Lung (tissue), 12 donors: ENCODE measurements around the gene DACH2. TPM values are rescaled to one million over a fixed set of nuclear protein-coding genes. Genes with fewer than 3 reads are reported as not detected.

ENCODE experiments used
- ATAC-seq: fragments of 200-7000 bp; cut with Tn5 transposase; one replicate; pipeline ENCODE4 v1.9.1; 2020; ENCODE audit warnings: moderate number of reproducible peaks; ENCODE audit not compliant: insufficient read depth, low FRiP score
- DNase-seq, 3 donors: peaks; one replicate each; pipeline ENCODE4 v3.0.0-alpha.2; 2013 to 2017
- H3K27ac ChIP-seq, 2 donors: one replicate each; pipeline ENCODE4 v1.5.1; 2013; ENCODE audit warnings: mild to moderate bottlenecking in 2 of 2, moderate library complexity in 2 of 2, control low read depth in 1 of 2, inconsistent platforms in 1 of 2, low read depth in 1 of 2, low read length in 1 of 2
- H3K27me3 ChIP-seq, 3 donors: one replicate each; pipeline ENCODE4 v1.5.1; 2013; ENCODE audit warnings: low read length in 2 of 3; ENCODE audit not compliant: control insufficient read depth in 3 of 3, insufficient read depth in 3 of 3
- H3K36me3 ChIP-seq, 4 donors: one replicate each; pipeline ENCODE4 v1.5.1; 2013; ENCODE audit warnings: low read length in 4 of 4, mild to moderate bottlenecking in 1 of 4, moderate library complexity in 1 of 4; ENCODE audit not compliant: control insufficient read depth in 4 of 4, insufficient read depth in 4 of 4
- H3K4me1 ChIP-seq, 5 donors: one replicate each; pipeline ENCODE4 v1.5.1; 2013; ENCODE audit warnings: low read length in 5 of 5, mild to moderate bottlenecking in 2 of 5, moderate library complexity in 1 of 5; ENCODE audit not compliant: control insufficient read depth in 5 of 5, insufficient read depth in 5 of 5
- H3K4me3 ChIP-seq: one replicate; pipeline ENCODE4 v1.5.1; 2013; ENCODE audit warnings: mild to moderate bottlenecking, control low read depth, moderate library complexity
- H3K9ac ChIP-seq, 2 donors: one replicate each; pipeline ENCODE4 v1.5.1; 2013; ENCODE audit warnings: low read length in 2 of 2, control low read depth in 1 of 2; ENCODE audit not compliant: insufficient read depth in 1 of 2
- H3K9me3 ChIP-seq, 4 donors: one replicate each; pipeline ENCODE4 v1.5.1; 2013; ENCODE audit warnings: low read length in 3 of 4, mild to moderate bottlenecking in 1 of 4, moderate library complexity in 1 of 4; ENCODE audit not compliant: control insufficient read depth in 4 of 4, insufficient read depth in 3 of 4
- WGBS, 2 donors: extraction: QIAGEN DNeasy Blood & Tissue Kit; methylation state at CpG; one replicate each; pipeline ENCODE4 v1.1.7; 2013; 5-methylcytosine and 5-hydroxymethylcytosine counted together
- polyA plus RNA-seq, 2 donors: library from polyadenylated mRNA; stranded (reverse); fragments of 200-250 nt; gene quantifications; one replicate each; pipeline ENCODE4 v1.2.1, GENCODE V29; 2013
- total RNA-seq, 2 donors: library from RNA; depleted of rRNA in 1 of 2; stranded (reverse); fragments of >200 nt in 1 of 2; gene quantifications; one replicate each; pipeline ENCODE4 v1.2.1, GENCODE V29; 2014 to 2021
- TF ChIP-seq, protein P1 (sequence below): IDR thresholded peaks from 2 replicates; pipeline ENCODE4 v1.5.1; 2012; ENCODE audit warnings: mild to moderate bottlenecking; ENCODE audit errors: control extremely low read depth, extremely low read depth
- donor health status: control.
- donor health status: control.
- donor health status: Bipolar disorder and iron deficiency.
- donor health status: healthy.
- donor health status: DM: yes; HTN: yes; CAD: no.

Gene DACH2
- total and polyA plus RNA-seq, 4 donors, result 0.03 to 4.6 TPM; not detected in 2

DNA sequence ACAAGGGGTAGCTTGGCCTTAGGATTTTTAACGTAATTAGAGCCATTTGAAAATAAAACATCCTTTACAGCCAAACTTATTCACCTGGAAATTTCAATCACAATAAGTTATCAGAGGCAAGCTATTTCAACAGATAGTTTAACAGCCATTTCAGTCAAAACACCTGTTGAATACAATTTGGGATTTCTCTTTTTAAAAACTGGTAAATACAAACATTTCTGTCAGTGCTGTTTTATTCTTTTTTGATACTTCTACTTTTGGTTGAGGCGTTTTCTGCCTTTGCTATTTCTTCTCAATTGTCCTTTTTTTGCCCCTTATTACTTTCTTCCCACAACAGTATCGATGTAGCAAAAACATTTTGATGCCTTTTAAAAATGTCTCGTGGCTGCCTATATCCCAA is 2.1 kb upstream of the DACH2 start:
- H3K4me3 ChIP-seq, result no peak overlapping the region
- H3K4me1 ChIP-seq, result peaks cover 0 to 2% (median 0%) of the 10 kb centered on the region in 5 donors
- peaks cover 0 to 4% (median 0%) of the 10 kb centered on the region in 4 donors for H3K9me3 ChIP-seq
- peaks cover 0 to 27% (median 12%) of the 10 kb centered on the region in 3 donors for H3K27me3 ChIP-seq
- no peak overlapping the region for H3K27ac ChIP-seq
- TF ChIP-seq, protein P1, sequence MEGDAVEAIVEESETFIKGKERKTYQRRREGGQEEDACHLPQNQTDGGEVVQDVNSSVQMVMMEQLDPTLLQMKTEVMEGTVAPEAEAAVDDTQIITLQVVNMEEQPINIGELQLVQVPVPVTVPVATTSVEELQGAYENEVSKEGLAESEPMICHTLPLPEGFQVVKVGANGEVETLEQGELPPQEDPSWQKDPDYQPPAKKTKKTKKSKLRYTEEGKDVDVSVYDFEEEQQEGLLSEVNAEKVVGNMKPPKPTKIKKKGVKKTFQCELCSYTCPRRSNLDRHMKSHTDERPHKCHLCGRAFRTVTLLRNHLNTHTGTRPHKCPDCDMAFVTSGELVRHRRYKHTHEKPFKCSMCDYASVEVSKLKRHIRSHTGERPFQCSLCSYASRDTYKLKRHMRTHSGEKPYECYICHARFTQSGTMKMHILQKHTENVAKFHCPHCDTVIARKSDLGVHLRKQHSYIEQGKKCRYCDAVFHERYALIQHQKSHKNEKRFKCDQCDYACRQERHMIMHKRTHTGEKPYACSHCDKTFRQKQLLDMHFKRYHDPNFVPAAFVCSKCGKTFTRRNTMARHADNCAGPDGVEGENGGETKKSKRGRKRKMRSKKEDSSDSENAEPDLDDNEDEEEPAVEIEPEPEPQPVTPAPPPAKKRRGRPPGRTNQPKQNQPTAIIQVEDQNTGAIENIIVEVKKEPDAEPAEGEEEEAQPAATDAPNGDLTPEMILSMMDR, result no peak
- DNase-seq (no peak), ATAC-seq (no peak)
- H3K36me3 ChIP-seq, result no peaks in the 10 kb centered on the region
- H3K9ac ChIP-seq, result no peak overlapping the region
- WGBS, 2 donors, result 64 to 95% methylated on average over 4 of the region's 4 CpGs

DNA sequence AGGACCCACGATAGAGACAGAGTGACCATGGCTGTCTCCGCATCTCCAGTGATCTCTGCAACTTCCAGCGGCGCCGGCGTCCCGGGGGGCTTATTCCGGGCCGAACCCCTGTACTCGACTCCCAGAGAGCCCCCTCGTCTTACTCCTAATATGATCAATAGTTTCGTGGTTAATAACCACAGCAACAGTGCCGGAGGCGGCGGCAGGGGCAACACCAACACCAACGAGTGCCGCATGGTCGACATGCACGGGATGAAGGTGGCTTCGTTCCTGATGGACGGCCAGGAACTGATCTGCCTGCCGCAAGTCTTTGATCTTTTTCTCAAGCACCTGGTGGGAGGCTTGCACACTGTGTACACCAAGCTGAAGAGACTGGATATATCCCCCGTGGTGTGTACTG is 343 bp downstream of the DACH2 start:
- WGBS, 2 donors, result 2 to 44% methylated on average over 22 to 23 of the region's 23 CpGs
- Histone ChIP-seq H3K27me3 (peaks cover 0 to 35% (median 16%) of the 10 kb centered on the region in 3 donors), H3K27ac (no peak overlapping the region), H3K36me3 (no peaks in the 10 kb centered on the region), H3K9ac (peak overlapping the region in 1 of 2 donors; percentile 34), H3K4me1 (peaks cover 0 to 2% (median 0%) of the 10 kb centered on the region in 5 donors), H3K4me3 (no peak overlapping the region), H3K9me3 (peaks cover 0 to 4% (median 0%) of the 10 kb centered on the region in 4 donors)
- TF ChIP-seq, protein P1, result no peak
- DNase-seq, result peak in 1 of 3 donors; percentile 2
- no peak for ATAC-seq

DNA sequence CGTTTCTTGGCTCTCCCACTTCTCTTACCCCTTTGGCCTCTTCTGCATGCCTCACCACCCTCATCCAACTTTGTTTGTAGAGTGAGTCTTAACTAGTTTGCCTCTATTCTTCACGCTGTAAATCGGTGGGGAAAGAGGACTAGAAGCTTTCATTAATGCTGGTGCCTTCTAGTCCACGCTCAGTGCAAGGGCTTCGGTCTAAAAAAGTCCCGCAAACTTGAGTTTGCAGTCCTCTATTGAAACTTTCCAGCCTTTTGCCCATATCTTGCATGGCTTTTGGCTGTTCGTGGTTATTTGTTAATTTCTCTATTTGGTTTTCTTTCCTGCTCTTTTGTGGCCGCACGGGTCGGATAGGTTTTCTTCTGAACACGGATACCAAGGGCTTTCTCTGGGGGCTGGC is 868 bp downstream of the DACH2 start:
- WGBS, 2 donors, result 7 to 36% methylated on average over 11 of the region's 11 CpGs
- TF ChIP-seq, protein P1, result no peak
- Histone ChIP-seq H3K4me3 (no peak overlapping the region), H3K36me3 (no peaks in the 10 kb centered on the region), H3K9ac (no peak overlapping the region), H3K27me3 (peaks cover 0 to 40% (median 18%) of the 10 kb centered on the region in 3 donors), H3K27ac (no peak overlapping the region), H3K9me3 (peaks cover 0 to 4% (median 0%) of the 10 kb centered on the region in 4 donors), H3K4me1 (peaks cover 0 to 2% (median 0%) of the 10 kb centered on the region in 5 donors)
- DNase-seq, result peak in 1 of 3 donors; percentile 4
- ATAC-seq, result no peak

DNA sequence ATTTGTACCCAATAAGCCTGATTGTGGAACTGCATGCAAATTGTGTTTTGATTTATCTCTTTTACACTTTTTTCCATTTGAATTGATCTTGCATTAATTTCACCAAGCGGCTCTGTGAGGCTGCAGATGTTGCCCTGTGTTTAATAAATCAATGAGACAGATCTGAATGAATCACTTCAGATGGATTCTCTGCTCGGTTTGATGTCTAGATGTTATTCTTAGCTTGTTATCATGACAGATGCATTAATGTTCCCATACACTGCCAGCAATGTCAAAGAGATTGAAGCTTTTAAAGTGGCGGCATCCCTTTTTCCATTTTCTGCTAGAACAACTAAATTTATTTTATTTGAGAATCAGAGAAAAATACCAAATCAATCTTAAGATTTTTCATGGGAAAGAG is 6.3 kb downstream of the DACH2 start:
- no peak overlapping the region for H3K4me3 ChIP-seq
- TF ChIP-seq, protein P1, result no peak
- H3K9me3 ChIP-seq, result no peaks in the 10 kb centered on the region
- ATAC-seq, result no peak
- H3K36me3 ChIP-seq, result no peaks in the 10 kb centered on the region
- H3K27ac ChIP-seq, result no peak overlapping the region
- H3K4me1 ChIP-seq, result no peaks in the 10 kb centered on the region
- no peak for DNase-seq
- peaks cover 0 to 35% (median 21%) of the 10 kb centered on the region in 3 donors for H3K27me3 ChIP-seq
- WGBS, 2 donors, result 52 to 72% methylated on average over 3 of the region's 3 CpGs
- no peak overlapping the region for H3K9ac ChIP-seq
